GM19193 (cell line): ENCODE measurements around the gene CCL4.

Source experiments
- POLR2A ChIP-seq: IDR thresholded peaks from 4 replicates; pipeline ENCODE4 v1.6.1; 2011; ENCODE audit not compliant: insufficient read depth, insufficient read length; ENCODE audit errors: extremely low read depth

CCL4 gene

GRCh38 chr17:36136036-36136435 is 32.4 kb downstream of the CCL4 start:
- no peak for TF ChIP-seq POLR2A

- no peak for TF ChIP-seq POLR2A
Observed at GRCh38 chr17:36136439-36136838, 32.8 kb downstream of the CCL4 start.

DNA sequence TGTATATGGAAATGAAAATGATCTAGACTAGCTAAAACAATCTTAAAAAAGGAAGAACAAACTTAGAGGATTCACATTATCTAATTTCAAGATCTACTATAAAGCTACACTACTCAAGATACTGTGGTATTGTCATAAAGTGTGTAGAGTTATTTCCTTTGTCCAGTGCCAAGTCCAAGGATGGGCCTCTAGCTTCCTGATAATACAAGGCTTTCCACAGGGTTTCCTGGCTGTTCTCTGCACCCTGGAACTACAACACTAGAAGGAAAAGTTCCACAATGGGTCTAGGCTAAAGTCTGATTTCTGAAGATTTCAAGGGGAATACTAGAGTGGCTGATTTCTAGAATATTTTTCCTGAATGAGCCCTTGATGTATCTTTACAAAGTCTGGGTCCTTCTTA is 38.6 kb downstream of the CCL4 start:
- TF ChIP-seq POLR2A = no peak

GRCh38 chr17:36142806-36143205 is 39.2 kb downstream of the CCL4 start:
- TF ChIP-seq POLR2A = no peak

DNA sequence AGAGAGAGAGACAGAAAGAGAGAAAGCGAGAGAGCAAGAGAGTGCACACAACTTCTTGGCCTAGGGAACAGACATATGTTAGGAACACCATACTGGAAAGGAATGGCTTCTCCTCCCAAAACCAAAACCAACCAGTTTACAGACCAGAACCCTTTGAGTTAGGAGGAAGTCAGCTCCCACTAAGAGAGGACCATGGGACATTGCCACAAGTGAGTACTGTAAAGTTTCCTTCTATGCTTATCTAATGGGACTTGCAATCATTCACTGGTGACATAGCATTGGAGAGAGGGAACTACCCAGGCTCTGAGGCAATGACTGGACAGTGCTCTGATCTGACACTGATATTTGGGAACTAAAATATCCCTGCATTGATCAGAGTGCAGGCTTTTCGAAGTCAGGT is 40.4 kb downstream of the CCL4 start:
- TF ChIP-seq POLR2A = no peak

DNA sequence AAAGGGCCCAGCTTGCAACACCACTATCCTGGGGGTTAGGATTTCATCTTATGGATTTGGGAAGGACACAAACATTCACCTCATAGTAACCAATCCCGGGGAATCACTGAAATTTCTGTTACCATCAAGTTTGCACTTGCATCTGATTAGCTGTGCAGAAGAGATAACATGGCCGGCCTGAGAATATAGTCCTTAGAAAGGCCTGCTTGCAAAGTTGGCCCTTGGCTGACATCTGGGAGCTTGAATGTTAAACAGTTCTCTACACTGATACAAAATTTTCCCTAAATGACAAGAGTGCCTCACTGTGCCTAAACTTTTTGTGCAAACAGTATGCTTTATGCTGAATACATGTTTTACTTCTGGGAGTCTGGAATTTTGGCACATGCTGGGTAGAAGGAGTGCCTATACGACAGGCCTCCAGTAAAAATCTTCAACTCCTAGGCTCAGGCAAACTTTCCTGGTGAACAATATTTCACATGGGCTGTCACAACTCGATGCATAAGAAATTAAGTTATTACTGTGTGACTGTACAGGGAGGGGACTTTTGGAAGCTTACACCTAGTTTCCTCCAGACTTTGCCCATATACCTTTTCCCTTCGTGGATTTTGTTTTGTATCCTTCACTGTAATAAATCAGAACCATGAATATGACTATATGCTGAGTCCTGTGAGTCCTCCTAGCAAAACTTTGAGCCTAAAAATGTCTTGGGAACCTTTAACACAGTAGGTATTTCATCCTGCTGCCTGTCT is 41.5 kb downstream of the CCL4 start:
- TF ChIP-seq POLR2A = no peak

DNA sequence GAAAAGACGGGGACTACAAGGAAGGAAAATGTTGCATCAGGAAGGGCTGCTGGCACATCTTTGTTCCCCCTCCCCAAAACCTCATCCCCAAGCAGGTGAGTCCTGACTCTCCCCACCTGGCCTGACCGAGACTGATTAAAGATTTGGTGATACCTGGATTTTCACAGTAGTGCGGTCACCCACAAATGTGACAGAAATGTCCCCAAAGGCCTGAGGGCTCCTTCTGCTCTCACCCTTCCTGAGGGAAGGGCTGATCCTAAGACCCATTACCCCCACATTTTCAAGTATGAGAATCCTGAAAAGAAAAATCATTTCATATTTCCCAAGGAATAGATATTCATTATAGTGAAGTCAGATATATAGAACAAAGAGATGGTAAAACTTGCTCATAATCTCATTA is 44.0 kb downstream of the CCL4 start:
- no peak for TF ChIP-seq POLR2A

- TF ChIP-seq POLR2A = no peak
Observed at GRCh38 chr17:36148559-36149295, 45.1 kb downstream of the CCL4 start.

- TF ChIP-seq POLR2A = no peak
Observed at GRCh38 chr17:36149296-36149820, 45.7 kb downstream of the CCL4 start.

GRCh38 chr17:36151891-36152638 is 48.4 kb downstream of the CCL4 start:
- no peak for TF ChIP-seq POLR2A

DNA sequence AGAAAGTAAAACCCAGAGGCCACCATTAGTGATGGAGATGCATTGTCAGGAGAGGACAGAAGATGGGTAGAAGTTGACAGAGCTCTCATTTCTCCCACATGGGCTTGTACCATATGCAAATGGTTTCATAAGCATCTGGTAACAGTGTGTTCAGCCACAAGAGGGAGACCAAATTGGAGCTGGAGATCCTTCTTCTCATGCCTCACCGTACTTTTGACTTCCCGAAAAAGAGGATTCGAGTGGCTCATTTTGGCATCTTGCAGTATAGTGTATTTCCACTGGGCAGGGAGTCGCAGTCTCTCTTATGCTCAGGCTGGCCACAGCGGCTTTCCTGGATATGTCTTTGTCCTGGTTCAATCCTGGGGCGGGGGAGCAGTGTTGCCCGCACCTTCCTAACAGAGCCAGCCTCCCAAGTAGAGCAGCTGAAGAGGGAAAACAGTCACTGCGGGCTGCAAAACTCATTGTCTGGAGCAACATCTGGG is 49.1 kb downstream of the CCL4 start:
- TF ChIP-seq POLR2A = no peak

DNA sequence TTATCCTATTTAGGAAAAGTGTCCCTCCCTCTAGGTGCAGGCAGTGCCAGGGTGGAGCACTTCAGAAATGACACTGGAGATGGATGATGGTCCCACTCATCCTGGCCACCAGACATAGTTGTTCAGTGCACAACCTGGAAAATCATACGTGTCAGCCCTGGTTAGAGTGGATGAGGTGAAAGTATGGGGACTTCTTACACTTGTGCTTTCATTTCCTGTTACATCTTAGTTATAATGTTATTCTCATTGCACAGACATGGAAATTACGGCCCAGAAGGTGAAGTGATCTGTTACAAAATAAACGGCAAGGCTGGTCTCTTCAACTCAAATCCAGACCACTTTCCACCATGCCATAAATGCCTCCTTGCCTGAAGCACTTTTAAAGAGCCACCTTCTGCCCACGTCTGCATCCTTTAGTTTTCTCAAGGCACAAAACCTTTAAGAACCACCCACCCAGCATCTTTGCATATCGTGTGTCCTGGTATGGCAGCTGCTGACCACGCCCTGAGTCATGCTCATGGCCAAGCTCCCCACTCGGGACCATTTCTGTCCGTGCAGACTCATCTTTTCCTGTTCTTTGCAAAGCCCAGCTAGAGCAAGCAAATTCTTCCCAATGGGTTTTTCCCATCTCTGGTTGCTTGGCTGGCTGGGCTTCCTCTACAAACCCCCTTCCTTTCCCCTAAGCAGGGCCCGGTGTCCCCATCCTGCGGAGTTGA is 50.4 kb downstream of the CCL4 start:
- TF ChIP-seq POLR2A = no peak
